ENCODE data around the gene SGCA. TPM values are rescaled to one million over a fixed set of nuclear protein-coding genes. Genes with fewer than 3 reads are reported as not detected.
A peak's percentile ranks its signal among the peaks of the same experiment; 100 is the strongest.

Gene SGCA
- total and polyA plus RNA-seq, 9 of the 15 experiments (the other 6 are each of a cell fraction or from before 2014, with no cell fraction given): not detected

DNA sequence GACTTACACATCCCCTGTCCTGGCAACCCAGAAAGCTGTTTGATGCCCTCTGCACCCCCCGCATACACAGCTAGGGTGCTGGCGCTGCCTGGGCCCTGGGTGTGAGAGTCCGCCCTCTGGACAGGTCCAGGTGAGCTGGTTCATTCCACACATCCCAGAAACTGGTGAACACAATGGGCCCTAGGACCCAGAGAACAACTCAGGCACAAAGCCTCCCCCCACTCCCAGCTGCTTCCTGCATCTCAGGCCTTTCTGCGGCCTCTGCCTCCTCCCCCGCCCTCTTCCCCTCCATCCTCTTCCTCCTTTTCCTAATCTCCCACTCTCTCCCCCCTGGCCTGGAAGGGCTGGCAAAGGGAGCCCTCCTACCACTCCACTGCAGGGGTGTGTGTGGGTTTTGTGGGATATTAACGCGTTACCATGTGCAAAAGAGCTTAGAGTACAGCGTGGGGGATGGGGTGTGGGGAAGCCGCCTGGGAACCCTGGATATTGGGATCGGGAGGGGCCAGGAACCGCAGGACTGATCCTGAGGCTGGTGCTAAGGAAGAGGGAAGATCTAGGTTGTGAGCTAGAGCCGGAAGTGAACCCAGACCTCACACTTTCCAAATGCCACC is 13.8 kb upstream of the SGCA start (continued):
- TF ChIP-seq GATAD2B (IDR thresholded peaks at IDR 0.05; ENCODE audit: borderline replicate concordance) (peak; percentile 59; the same call in 1 of the 2 replicates), BRCA1 (IDR thresholded peaks at IDR 0.05) (no peak), BRCA1 (CRISPR knock-in tag; IDR thresholded peaks at IDR 0.05) (no peak), MTA1 (IDR thresholded peaks at IDR 0.05; ENCODE audit: borderline replicate concordance) (peak; percentile 76), MIER1 (IDR thresholded peaks at IDR 0.05; ENCODE audit: low read depth) (no peak), ZNF79 (CRISPR knock-in tag; IDR thresholded peaks at IDR 0.05; ENCODE audit: low read depth) (no peak), E2F5 (CRISPR knock-in tag; IDR thresholded peaks at IDR 0.05) (no peak), IFI16 (CRISPR knock-in tag; IDR thresholded peaks at IDR 0.05) (no peak), ID3 (CRISPR knock-in tag; IDR thresholded peaks at IDR 0.05) (no peak), ID3 (tag; IDR thresholded peaks at IDR 0.05) (peak; percentile 81)
- TF ChIP-seq, protein P1, sequence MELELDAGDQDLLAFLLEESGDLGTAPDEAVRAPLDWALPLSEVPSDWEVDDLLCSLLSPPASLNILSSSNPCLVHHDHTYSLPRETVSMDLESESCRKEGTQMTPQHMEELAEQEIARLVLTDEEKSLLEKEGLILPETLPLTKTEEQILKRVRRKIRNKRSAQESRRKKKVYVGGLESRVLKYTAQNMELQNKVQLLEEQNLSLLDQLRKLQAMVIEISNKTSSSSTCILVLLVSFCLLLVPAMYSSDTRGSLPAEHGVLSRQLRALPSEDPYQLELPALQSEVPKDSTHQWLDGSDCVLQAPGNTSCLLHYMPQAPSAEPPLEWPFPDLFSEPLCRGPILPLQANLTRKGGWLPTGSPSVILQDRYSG (tag; conservative IDR thresholded peaks at IDR 0.05; ENCODE audit: low read depth): 0 out of 2 replicates have a peak, but pooled peaks have one; percentile 43
- TF ChIP-seq, protein P2, sequence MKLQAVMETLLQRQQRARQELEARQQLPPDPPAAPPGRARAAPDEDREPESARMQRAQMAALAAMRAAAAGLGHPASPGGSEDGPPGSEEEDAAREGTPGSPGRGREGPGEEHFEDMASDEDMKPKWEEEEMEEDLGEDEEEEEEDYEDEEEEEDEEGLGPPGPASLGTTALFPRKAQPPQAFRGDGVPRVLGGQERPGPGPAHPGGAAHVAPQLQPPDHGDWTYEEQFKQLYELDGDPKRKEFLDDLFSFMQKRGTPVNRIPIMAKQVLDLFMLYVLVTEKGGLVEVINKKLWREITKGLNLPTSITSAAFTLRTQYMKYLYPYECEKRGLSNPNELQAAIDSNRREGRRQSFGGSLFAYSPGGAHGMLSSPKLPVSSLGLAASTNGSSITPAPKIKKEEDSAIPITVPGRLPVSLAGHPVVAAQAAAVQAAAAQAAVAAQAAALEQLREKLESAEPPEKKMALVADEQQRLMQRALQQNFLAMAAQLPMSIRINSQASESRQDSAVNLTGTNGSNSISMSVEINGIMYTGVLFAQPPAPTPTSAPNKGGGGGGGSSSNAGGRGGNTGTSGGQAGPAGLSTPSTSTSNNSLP (IDR thresholded peaks at IDR 0.05; ENCODE audit: borderline replicate concordance, low read depth, low read length): no peak
- TF ChIP-seq, protein P3, sequence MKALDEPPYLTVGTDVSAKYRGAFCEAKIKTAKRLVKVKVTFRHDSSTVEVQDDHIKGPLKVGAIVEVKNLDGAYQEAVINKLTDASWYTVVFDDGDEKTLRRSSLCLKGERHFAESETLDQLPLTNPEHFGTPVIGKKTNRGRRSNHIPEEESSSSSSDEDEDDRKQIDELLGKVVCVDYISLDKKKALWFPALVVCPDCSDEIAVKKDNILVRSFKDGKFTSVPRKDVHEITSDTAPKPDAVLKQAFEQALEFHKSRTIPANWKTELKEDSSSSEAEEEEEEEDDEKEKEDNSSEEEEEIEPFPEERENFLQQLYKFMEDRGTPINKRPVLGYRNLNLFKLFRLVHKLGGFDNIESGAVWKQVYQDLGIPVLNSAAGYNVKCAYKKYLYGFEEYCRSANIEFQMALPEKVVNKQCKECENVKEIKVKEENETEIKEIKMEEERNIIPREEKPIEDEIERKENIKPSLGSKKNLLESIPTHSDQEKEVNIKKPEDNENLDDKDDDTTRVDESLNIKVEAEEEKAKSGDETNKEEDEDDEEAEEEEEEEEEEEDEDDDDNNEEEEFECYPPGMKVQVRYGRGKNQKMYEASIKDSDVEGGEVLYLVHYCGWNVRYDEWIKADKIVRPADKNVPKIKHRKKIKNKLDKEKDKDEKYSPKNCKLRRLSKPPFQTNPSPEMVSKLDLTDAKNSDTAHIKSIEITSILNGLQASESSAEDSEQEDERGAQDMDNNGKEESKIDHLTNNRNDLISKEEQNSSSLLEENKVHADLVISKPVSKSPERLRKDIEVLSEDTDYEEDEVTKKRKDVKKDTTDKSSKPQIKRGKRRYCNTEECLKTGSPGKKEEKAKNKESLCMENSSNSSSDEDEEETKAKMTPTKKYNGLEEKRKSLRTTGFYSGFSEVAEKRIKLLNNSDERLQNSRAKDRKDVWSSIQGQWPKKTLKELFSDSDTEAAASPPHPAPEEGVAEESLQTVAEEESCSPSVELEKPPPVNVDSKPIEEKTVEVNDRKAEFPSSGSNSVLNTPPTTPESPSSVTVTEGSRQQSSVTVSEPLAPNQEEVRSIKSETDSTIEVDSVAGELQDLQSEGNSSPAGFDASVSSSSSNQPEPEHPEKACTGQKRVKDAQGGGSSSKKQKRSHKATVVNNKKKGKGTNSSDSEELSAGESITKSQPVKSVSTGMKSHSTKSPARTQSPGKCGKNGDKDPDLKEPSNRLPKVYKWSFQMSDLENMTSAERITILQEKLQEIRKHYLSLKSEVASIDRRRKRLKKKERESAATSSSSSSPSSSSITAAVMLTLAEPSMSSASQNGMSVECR (CRISPR knock-in tag; IDR thresholded peaks at IDR 0.05): peak; percentile 89
- TF ChIP-seq, protein P4, sequence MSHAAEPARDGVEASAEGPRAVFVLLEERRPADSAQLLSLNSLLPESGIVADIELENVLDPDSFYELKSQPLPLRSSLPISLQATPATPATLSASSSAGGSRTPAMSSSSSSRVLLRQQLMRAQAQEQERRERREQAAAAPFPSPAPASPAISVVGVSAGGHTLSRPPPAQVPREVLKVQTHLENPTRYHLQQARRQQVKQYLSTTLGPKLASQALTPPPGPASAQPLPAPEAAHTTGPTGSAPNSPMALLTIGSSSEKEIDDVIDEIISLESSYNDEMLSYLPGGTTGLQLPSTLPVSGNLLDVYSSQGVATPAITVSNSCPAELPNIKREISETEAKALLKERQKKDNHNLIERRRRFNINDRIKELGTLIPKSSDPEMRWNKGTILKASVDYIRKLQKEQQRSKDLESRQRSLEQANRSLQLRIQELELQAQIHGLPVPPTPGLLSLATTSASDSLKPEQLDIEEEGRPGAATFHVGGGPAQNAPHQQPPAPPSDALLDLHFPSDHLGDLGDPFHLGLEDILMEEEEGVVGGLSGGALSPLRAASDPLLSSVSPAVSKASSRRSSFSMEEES (CRISPR knock-in tag; IDR thresholded peaks at IDR 0.05): no peak
- TF ChIP-seq, protein P5, sequence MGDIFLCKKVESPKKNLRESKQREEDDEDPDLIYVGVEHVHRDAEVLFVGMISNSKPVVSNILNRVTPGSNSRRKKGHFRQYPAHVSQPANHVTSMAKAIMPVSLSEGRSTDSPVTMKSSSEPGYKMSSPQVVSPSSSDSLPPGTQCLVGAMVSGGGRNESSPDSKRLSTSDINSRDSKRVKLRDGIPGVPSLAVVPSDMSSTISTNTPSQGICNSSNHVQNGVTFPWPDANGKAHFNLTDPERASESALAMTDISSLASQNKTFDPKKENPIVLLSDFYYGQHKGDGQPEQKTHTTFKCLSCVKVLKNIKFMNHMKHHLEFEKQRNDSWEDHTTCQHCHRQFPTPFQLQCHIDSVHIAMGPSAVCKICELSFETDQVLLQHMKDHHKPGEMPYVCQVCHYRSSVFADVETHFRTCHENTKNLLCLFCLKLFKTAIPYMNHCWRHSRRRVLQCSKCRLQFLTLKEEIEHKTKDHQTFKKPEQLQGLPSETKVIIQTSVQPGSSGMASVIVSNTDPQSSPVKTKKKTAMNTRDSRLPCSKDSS (IDR thresholded peaks at IDR 0.05; ENCODE audit: low read depth, partially characterized antibody): no peak
